GM12878 (cell line): ENCODE data around the gene NLN. TPM values are rescaled to one million over a fixed set of nuclear protein-coding genes. Genes with fewer than 3 reads are reported as not detected.

Experiments
- ATAC-seq: fragments of 200-7000 bp; cut with Tn5 transposase; 3 replicates; pipeline ENCODE4 v1.9.1; 2020; ENCODE audit warnings: mild to moderate bottlenecking, moderate library complexity
- BruUV-seq: library from RNA; stranded (reverse); fragments of 400-500 nt; replicated peaks from 2 replicates; lab custom pipeline; 2021; lab: Mats Ljungman, UMichigan
- CTCF ChIA-PET: fragments of 300-600 bp; sonication (Branson Sonifier 250); formaldehyde crosslinking; extraction: SDS; loops from one replicate; lab custom pipeline; 2021; ENCODE audit warnings: inconsistent platforms; lab: Yijun Ruan, JAX
- POLR2A ChIA-PET: fragments of 350-600 bp; formaldehyde crosslinking; extraction: SDS; loops from one replicate; lab custom pipeline; 2021; ENCODE audit warnings: inconsistent platforms; lab: Charles Lee
- RAD21 ChIA-PET: fragments of 300-600 bp; sonication (Branson Sonifier 250); formaldehyde crosslinking; loops from one replicate; lab custom pipeline; 2023; ENCODE audit warnings: antibody characterized with exemption; ENCODE audit not compliant: unreplicated experiment; lab: Charles Lee
- SMC1A ChIA-PET: fragments of 300-600 bp; sonication (Branson Sonifier 250); formaldehyde crosslinking; loops from one replicate; lab custom pipeline; 2023; ENCODE audit not compliant: unreplicated experiment, uncharacterized antibody; lab: Charles Lee
- DNase-seq: peaks from one replicate; pipeline ENCODE4 v3.0.0-alpha.2; 2011; ENCODE audit warnings: low read depth, low spot score
- FAIRE-seq: peaks from 3 replicates; lab custom pipeline; 2011; peaks lifted over from hg19 to GRCh38; lab: Jason Lieb, UNC
- H2AFZ ChIP-seq: 2 replicates; pipeline ENCODE4 v1.6.0; 2011; ENCODE audit warnings: low read depth, low read length, control low read depth; ENCODE audit not compliant: control insufficient read depth
- H3K27ac ChIP-seq: 2 replicates; pipeline ENCODE4 v1.5.1; 2011; ENCODE audit warnings: control low read depth; ENCODE audit not compliant: control insufficient read depth, insufficient read depth
- H3K27me3 ChIP-seq, 2 experiments: replicated peaks in 1 of 2; 2 replicates each; pipeline versions ENCODE4 v1.6.0 to v1.6.1; 2011; ENCODE audit warnings: low read length in 1 of 2; ENCODE audit not compliant: control insufficient read depth in 2 of 2, insufficient read depth in 2 of 2
- H3K36me3 ChIP-seq, 2 experiments: 2 replicates each; pipeline ENCODE4 v1.5.1; 2011; ENCODE audit warnings: low read length in 1 of 2; ENCODE audit not compliant: control insufficient read depth in 2 of 2, insufficient read depth in 2 of 2
- H3K4me1 ChIP-seq: 2 replicates; pipeline ENCODE4 v1.6.1; 2011; ENCODE audit warnings: mild to moderate bottlenecking, low read length, moderate library complexity, mixed read lengths; ENCODE audit not compliant: control insufficient read depth, insufficient read depth
- H3K4me2 ChIP-seq: 2 replicates; pipeline ENCODE4 v1.6.0; 2011; ENCODE audit warnings: control low read depth; ENCODE audit not compliant: control insufficient read depth, insufficient read depth
- H3K4me3 ChIP-seq: fragments of 200-600 bp; sonication (generic); 2 replicates; pipeline ENCODE4 v1.5.1; 2016
- H3K79me2 ChIP-seq: 2 replicates; pipeline ENCODE4 v1.6.0; 2011; ENCODE audit warnings: low read length; ENCODE audit not compliant: control insufficient read depth, insufficient read depth
- H3K9ac ChIP-seq: 2 replicates; pipeline ENCODE4 v1.8.0; 2011; ENCODE audit warnings: low read length, control low read depth, mixed read lengths; ENCODE audit not compliant: control insufficient read depth, insufficient read depth
- H3K9me3 ChIP-seq: replicated peaks from 3 replicates; pipeline ENCODE4 v1.5.1; 2011; ENCODE audit warnings: mild to moderate bottlenecking, low read length; ENCODE audit not compliant: control insufficient read depth, insufficient read depth
- H4K20me1 ChIP-seq: 2 replicates; pipeline ENCODE4 v1.6.0; 2011; ENCODE audit not compliant: control insufficient read depth, insufficient read depth
- BMI1 ChIP-seq: fragments of 450-650 bp; IDR thresholded peaks from 2 replicates; pipeline ENCODE4 v1.6.1; 2016; ENCODE audit warnings: mild to moderate bottlenecking, moderate library complexity, borderline replicate concordance
- E2F8 ChIP-seq: fragments of 450-650 bp; IDR thresholded peaks from 2 replicates; pipeline ENCODE4 v1.6.1; 2018; ENCODE audit warnings: mild to moderate bottlenecking, low read depth, moderate library complexity; ENCODE audit not compliant: partially characterized antibody
- EGR1 ChIP-seq, 2 experiments: IDR thresholded peaks; 1 replicate in 1 of 2; 2 replicates in 1 of 2; pipeline ENCODE4 v1.6.1; 2011 to 2012; ENCODE audit warnings: low read depth in 2 of 2, low read length in 2 of 2, borderline replicate concordance in 1 of 2, mild to moderate bottlenecking in 1 of 2, moderate library complexity in 1 of 2
- IKZF1 ChIP-seq: fragments of 450-650 bp; conservative IDR thresholded peaks from 2 replicates; pipeline ENCODE4 v1.6.1; 2017; ENCODE audit warnings: antibody characterized with exemption, mild to moderate bottlenecking
- MTA3 ChIP-seq: IDR thresholded peaks from 2 replicates; pipeline ENCODE4 v1.6.1; 2012; ENCODE audit warnings: low read length, inconsistent platforms, borderline replicate concordance
- NFIC ChIP-seq: IDR thresholded peaks from 2 replicates; pipeline ENCODE4 v1.6.1; 2012; ENCODE audit warnings: low read depth, mild to moderate bottlenecking, inconsistent platforms, low read length, moderate library complexity
- SMAD5 ChIP-seq: IDR thresholded peaks from 2 replicates; pipeline ENCODE4 v1.6.1; 2016; ENCODE audit warnings: antibody characterized with exemption, low read depth
- SMARCA5 ChIP-seq: fragments of 450-650 bp; IDR thresholded peaks from 2 replicates; pipeline ENCODE4 v1.6.1; 2017; ENCODE audit warnings: mild to moderate bottlenecking
- WGBS: methylation state at CpG from one replicate; pipeline ENCODE4 v1.1.6; 2016; ENCODE audit warnings: low lambda C conversion rate; ENCODE audit not compliant: insufficient replicate concordance, insufficient coverage; ENCODE audit errors: missing lambda C conversion rate; 5-methylcytosine and 5-hydroxymethylcytosine counted together
- in situ Hi-C: fragments of 300-500 bp; cut with MboI; formaldehyde crosslinking; loops from 9 replicates; pipeline ENCODE4 v1.14.3; 2018; ENCODE audit warnings: mixed read lengths
- intact Hi-C: fragments of 100-400 bp; cut with micrococcal nuclease; formaldehyde crosslinking; loops from one replicate; pipeline ENCODE4 v1.14.2; 2022; ENCODE audit not compliant: unreplicated experiment
- polyA plus RNA-seq, 11 experiments: library from polyadenylated mRNA; depleted of rRNA in 4 of 11; unstranded in 6 of 11; stranded (reverse) in 5 of 11; fragments of >200 nt; fragmentation: Nextera tagmentation in 4 of 11; fragmentation: Illumina TruSeq in 1 of 11; extraction: Ambion mirVana in 4 of 11; extraction: Trizol in 1 of 11; gene quantifications; 1 replicate in 1 of 11; 2 replicates in 10 of 11; pipeline versions ENCODE4 v1.2.1 to v1.2.3, GENCODE V29; 2011 to 2016; ENCODE audit warnings: inconsistent platforms in 2 of 11, missing spikeins in 2 of 11, low read depth in 1 of 11
- total RNA-seq, 4 experiments: library from RNA; depleted of rRNA in 3 of 4; stranded (reverse); fragments of >200 nt in 3 of 4; fragmentation: Illumina TruSeq in 1 of 4; extraction: Trizol in 1 of 4; gene quantifications; 2 replicates each; pipeline versions ENCODE4 v1.2.1 to v1.2.3, GENCODE V29; 2013 to 2021

The NLN gene
- total and polyA plus RNA-seq, 10 of the 15 experiments (the other 5 are each of a cell fraction or from before 2014, with no cell fraction given) = 6.8 to 56.9 (median 33.3) TPM

GRCh38 chr5:65823845-65824445 lies 101.9 kb downstream of the NLN start:
- TF ChIP-seq IKZF1 (0 out of 2 replicates have a peak, but pooled peaks have one; percentile 13), MTA3 (no peak), SMAD5 (no peak), SMARCA5 (no peak), NFIC (0 out of 2 replicates have a peak, but pooled peaks have one; percentile 35), EGR1 (IDR thresholded peaks at IDR 0.05; ENCODE audit: borderline replicate concordance in 1 of 2, low read depth in 2 of 2, low read length in 2 of 2) (no peak), BMI1 (no peak), E2F8 (no peak)
- 69% methylated on average over 4 of the region's 4 CpGs for WGBS
- Histone ChIP-seq H3K4me1 (peaks cover 57% of the 10 kb centered on the region), H3K4me3 (no peak overlapping the region), H3K9ac (no peak overlapping the region), H3K27ac (peak overlapping the region; percentile 64; the same call in 1 of the 2 replicates), H3K9me3 (no peaks in the 10 kb centered on the region), H4K20me1 (no peaks in the 10 kb centered on the region), H3K4me2 (no peak overlapping the region), H3K79me2 (no peaks in the 10 kb centered on the region), H3K36me3 (peaks cover 0 to 5% of the 10 kb centered on the region in 2 experiments; a peak in 1 of 4 replicates), H3K27me3 (no peaks in the 10 kb centered on the region), H2AFZ (no peak overlapping the region)
- ChIA-PET SMC1A (interaction anchor here (0.9 to 1.8 kb wide), 9 partner anchors 10 to 102 kb away, joined by 3 to 5 read pairs (median 3); partner anchors contain the start of gene ERBIN), CTCF (interaction anchor here (0.7 kb wide), 1 partner anchor 118 kb away, joined by 3 read pairs; no protein-coding TSS in a partner anchor), POLR2A (interaction anchor here (1.6 kb wide), 1 partner anchor 103 kb away, joined by 4 read pairs; no protein-coding TSS in a partner anchor), RAD21 (interaction anchor here (1.7 to 2.8 kb wide), 2 partner anchors 101 to 320 kb away, joined by 5 to 11 read pairs; partner anchors contain the start of gene SREK1)
- no peak for ATAC-seq
- BruUV-seq = no TSS peak
- DNase-seq = no peak
- FAIRE-seq = no peak
- intact Hi-C loops = loop anchor here (10.0 kb wide), 1 partner anchor 321 kb away; the partner anchor contains the start of gene SREK1
- in situ Hi-C loops = no loop called here
